Neural cell (in vitro differentiated cells): ENCODE measurements around the gene RPIA.

Experiments used
- CTCF ChIP-seq: fragments of 450-650 bp; IDR thresholded peaks from 2 replicates; pipeline ENCODE4 v1.5.1; 2014; ENCODE audit warnings: antibody characterized with exemption, mild to moderate bottlenecking, moderate library complexity; ENCODE audit not compliant: poor library complexity, severe bottlenecking
- EP300 ChIP-seq: fragments of 450-650 bp; conservative IDR thresholded peaks from 2 replicates; pipeline ENCODE4 v1.6.1; 2014; ENCODE audit warnings: antibody characterized with exemption, mild to moderate bottlenecking, moderate library complexity; ENCODE audit not compliant: poor library complexity, severe bottlenecking
- EZH2 ChIP-seq: fragments of 200-600, 300-800 bp; shearing (Covaris generic), sonication (generic); IDR thresholded peaks from 2 replicates; pipeline ENCODE4 v1.6.1; 2014; ENCODE audit warnings: antibody characterized with exemption, low read length, borderline replicate concordance, mild to moderate bottlenecking; ENCODE audit not compliant: insufficient read depth, poor library complexity, severe bottlenecking
- MXI1 ChIP-seq: fragments of 450-650 bp; conservative IDR thresholded peaks from 2 replicates; pipeline ENCODE4 v1.6.1; 2014; ENCODE audit warnings: antibody characterized with exemption, mild to moderate bottlenecking; ENCODE audit not compliant: poor library complexity, severe bottlenecking
- POLR2AphosphoS5 ChIP-seq: IDR thresholded peaks from 2 replicates; pipeline ENCODE4 v1.6.1; 2012
- RAD21 ChIP-seq: fragments of 450-650 bp; conservative IDR thresholded peaks from 2 replicates; pipeline ENCODE4 v1.6.1; 2014; ENCODE audit warnings: antibody characterized with exemption, mild to moderate bottlenecking, moderate library complexity
- REST ChIP-seq: IDR thresholded peaks from 2 replicates; pipeline ENCODE4 v1.6.1; 2012; ENCODE audit warnings: borderline replicate concordance
- TAF1 ChIP-seq: IDR thresholded peaks from 2 replicates; pipeline ENCODE4 v1.6.1; 2012; ENCODE audit warnings: low read depth

GRCh38 chr2:88666576-88666975 is 24.9 kb upstream of the RPIA start:
- no peak for TF ChIP-seq MXI1
- TF ChIP-seq EZH2, result no peak
- TF ChIP-seq POLR2AphosphoS5, result no peak
- TF ChIP-seq CTCF, result no peak
- no peak for TF ChIP-seq TAF1
- TF ChIP-seq RAD21, result no peak
- no peak for TF ChIP-seq EP300
- no peak for TF ChIP-seq REST
